GM23338 (cell line): ENCODE measurements around the gene MRC2. TPM values are rescaled to one million over a fixed set of nuclear protein-coding genes. Genes with fewer than 3 reads are reported as not detected.

Experiments
- ATAC-seq: fragments of 200-7000 bp; cut with Tn5 transposase; 3 replicates; pipeline ENCODE4 v1.9.1; 2020
- DNase-seq: peaks from one replicate; pipeline ENCODE4 v3.0.0-alpha.2; 2015; ENCODE audit warnings: low spot score
- H2AFZ ChIP-seq: fragments of 200-600 bp; sonication (generic); 2 replicates; pipeline ENCODE4 v1.8.0; 2016; ENCODE audit warnings: antibody characterized with exemption, mild to moderate bottlenecking, moderate library complexity
- H3F3A ChIP-seq: fragments of 200-600 bp; sonication (generic); replicated peaks from 2 replicates; pipeline ENCODE4 v1.8.0; 2017; ENCODE audit warnings: antibody characterized with exemption, mixed run types, low read depth
- H3K27ac ChIP-seq: fragments of 200-600 bp; sonication (generic); 2 replicates; pipeline ENCODE4 v1.6.1; 2016; ENCODE audit warnings: low read depth
- H3K27me3 ChIP-seq: fragments of 200-600 bp; sonication (generic); 2 replicates; pipeline ENCODE4 v1.8.0; 2016; ENCODE audit warnings: mild to moderate bottlenecking, mixed run types, moderate library complexity; ENCODE audit not compliant: insufficient read depth
- H3K36me3 ChIP-seq: fragments of 200-600 bp; sonication (generic); 2 replicates; pipeline ENCODE4 v1.8.0; 2016; ENCODE audit warnings: mild to moderate bottlenecking; ENCODE audit not compliant: insufficient read depth
- H3K4me1 ChIP-seq: fragments of 200-600 bp; sonication (generic); 2 replicates; pipeline ENCODE4 v1.8.0; 2016; ENCODE audit warnings: mild to moderate bottlenecking, moderate library complexity; ENCODE audit not compliant: insufficient read depth
- H3K4me2 ChIP-seq: fragments of 200-600 bp; sonication (generic); 2 replicates; pipeline ENCODE4 v1.7.1; 2017; ENCODE audit warnings: mixed run types
- H3K4me3 ChIP-seq: fragments of 200-600 bp; sonication (generic); 2 replicates; pipeline ENCODE4 v1.6.1; 2016; ENCODE audit warnings: mixed run types
- H3K79me2 ChIP-seq: fragments of 200-600 bp; sonication (generic); replicated peaks from 2 replicates; pipeline ENCODE4 v1.8.0; 2017; ENCODE audit warnings: mild to moderate bottlenecking; ENCODE audit not compliant: insufficient read depth
- H3K9me2 ChIP-seq: fragments of 200-600 bp; sonication (generic); 2 replicates; pipeline ENCODE4 v1.8.0; 2017; ENCODE audit not compliant: insufficient read depth
- H4K20me1 ChIP-seq: fragments of 200-600 bp; sonication (generic); replicated peaks from 2 replicates; pipeline ENCODE4 v1.8.0; 2017; ENCODE audit warnings: mild to moderate bottlenecking; ENCODE audit not compliant: insufficient read depth
- H3K27ac Mint-ChIP-seq: 2 replicates; pipeline ENCODE4 v1.8.0; 2020; ENCODE audit warnings: inconsistent platforms, mild to moderate bottlenecking, moderate library complexity, mixed read lengths
- H3K27me3 Mint-ChIP-seq: 3 replicates; pipeline ENCODE4 v1.8.0; 2022; ENCODE audit warnings: low read depth, mild to moderate bottlenecking, moderate library complexity, mixed read lengths, inconsistent platforms; ENCODE audit not compliant: insufficient read depth, poor library complexity
- H3K36me3 Mint-ChIP-seq: 3 replicates; pipeline ENCODE4 v1.8.0; 2021; ENCODE audit warnings: low read depth, mild to moderate bottlenecking, inconsistent platforms, moderate library complexity, mixed read lengths
- H3K4me1 Mint-ChIP-seq: 3 replicates; pipeline ENCODE4 v1.8.0; 2020; ENCODE audit warnings: mild to moderate bottlenecking, inconsistent platforms, mixed read lengths
- H3K4me3 Mint-ChIP-seq: 3 replicates; pipeline ENCODE4 v1.8.0; 2021; ENCODE audit warnings: moderate library complexity, mild to moderate bottlenecking, inconsistent platforms, mixed read lengths
- H3K9me3 Mint-ChIP-seq: 3 replicates; pipeline ENCODE4 v1.8.0; 2020; ENCODE audit warnings: moderate library complexity, mild to moderate bottlenecking, inconsistent platforms, mixed read lengths
- CREB1 ChIP-seq: fragments of 250-450 bp; sonication (Bioruptor Pico); IDR thresholded peaks from 2 replicates; pipeline ENCODE4 v1.5.0; 2020; ENCODE audit warnings: low read depth, mild to moderate bottlenecking, moderate library complexity
- EZH2phosphoT487 ChIP-seq: fragments of 200-600 bp; sonication (generic); IDR thresholded peaks from one replicate; pipeline ENCODE4 v1.8.1; 2018; ENCODE audit warnings: antibody characterized with exemption; ENCODE audit not compliant: unreplicated experiment
- POLR2AphosphoS5 ChIP-seq: IDR thresholded peaks from 2 replicates; pipeline ENCODE4 v1.6.1; 2016; ENCODE audit warnings: antibody characterized with exemption, low read depth
- STAT1 ChIP-seq: IDR thresholded peaks from one replicate; pipeline ENCODE4 v1.6.1; 2016; ENCODE audit warnings: antibody characterized with exemption; ENCODE audit not compliant: unreplicated experiment
- ZNF114 ChIP-seq: fragments of 250-450 bp; sonication (Bioruptor Pico); IDR thresholded peaks from 2 replicates; pipeline ENCODE4 v1.5.0; 2020; ENCODE audit warnings: mild to moderate bottlenecking, moderate library complexity
- ZNF331 ChIP-seq: fragments of 250-450 bp; sonication (Bioruptor Pico); IDR thresholded peaks from 2 replicates; pipeline ENCODE4 v1.5.0; 2020; ENCODE audit warnings: low read depth, mild to moderate bottlenecking, moderate library complexity
- polyA plus RNA-seq: library from polyadenylated mRNA; unstranded; fragments of >200 nt; fragmentation: Nextera tagmentation; extraction: Ambion mirVana; gene quantifications from 2 replicates; pipeline ENCODE4 v1.2.1, GENCODE V29; 2016
- total RNA-seq: library from RNA; depleted of rRNA; stranded (reverse); fragments of >200 nt; shearing (Covaris generic); gene quantifications from 2 replicates; pipeline ENCODE4 v1.2.3, GENCODE V29; 2014
- TF ChIP-seq, protein P1 (sequence below), 2 experiments: fragments of 200-600 bp in 1 of 2; sonication (generic) in 1 of 2; conservative IDR thresholded peaks; 2 replicates each; pipeline versions ENCODE4 v1.5.1 to v1.6.1; 2016 to 2017; ENCODE audit warnings: antibody characterized with exemption in 2 of 2, low read depth in 2 of 2, mild to moderate bottlenecking in 2 of 2, moderate library complexity in 1 of 2
- TF ChIP-seq, protein P2 (sequence below): fragments of 250-450 bp; sonication (Bioruptor Pico); IDR thresholded peaks from 2 replicates; pipeline ENCODE4 v1.5.0; 2020; ENCODE audit warnings: mild to moderate bottlenecking, moderate library complexity
- TF ChIP-seq, protein P3 (sequence below): IDR thresholded peaks from 2 replicates; pipeline ENCODE4 v1.6.1; 2016; ENCODE audit warnings: antibody characterized with exemption

The MRC2 gene
- total and polyA plus RNA-seq, 2 experiments from 2014 or later, result 8.0 to 38.6 TPM

DNA sequence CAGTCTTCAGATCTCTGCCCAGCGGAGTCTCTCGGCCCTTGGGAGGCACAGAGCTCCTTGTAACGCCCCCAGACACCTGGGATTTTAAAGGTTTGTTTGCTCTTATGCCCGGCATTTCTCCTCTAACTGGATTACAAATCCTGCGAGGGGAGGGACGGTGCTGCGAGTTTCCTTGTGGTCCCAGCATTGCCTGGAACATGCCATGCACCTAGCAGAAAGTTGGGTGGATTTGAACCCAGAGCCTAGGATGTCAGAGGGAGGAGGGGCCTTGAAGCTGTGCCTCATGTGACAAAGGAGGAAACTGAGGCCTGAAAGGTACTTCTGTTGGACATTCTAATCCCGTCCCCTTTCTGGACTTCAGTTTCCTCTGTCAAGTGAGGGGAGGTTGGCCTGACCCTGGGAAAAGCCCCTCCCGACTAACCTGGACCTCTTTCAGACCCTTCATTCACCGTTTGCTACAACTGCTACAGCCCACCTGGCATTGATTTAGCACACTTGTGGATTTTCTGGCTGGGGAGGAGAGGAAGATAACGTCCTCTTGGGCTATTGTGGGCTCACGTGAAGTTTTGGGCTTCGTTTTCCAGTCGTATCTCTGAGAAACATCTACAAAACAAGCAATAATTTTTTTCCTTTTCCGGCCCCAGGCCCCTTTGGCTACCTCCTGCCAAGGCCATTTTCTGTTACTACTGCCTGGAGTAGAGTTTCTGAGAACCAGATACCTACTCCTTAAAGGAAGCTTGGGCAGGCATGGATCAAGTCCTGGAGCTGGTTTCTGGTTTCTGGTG, 30.9 kb downstream of the MRC2 start:
- H3K9me2 ChIP-seq, result no peaks in the 10 kb centered on the region
- peaks cover 6% of the 10 kb centered on the region for H3K4me1 ChIP-seq
- H3K4me2 ChIP-seq, result no peak overlapping the region
- Mint-ChIP-seq H3K9me3 (peaks cover 9% of the 10 kb centered on the region; the same call in 1 of the 3 replicates), H3K27me3 (peaks cover 14% of the 10 kb centered on the region), H3K36me3 (peaks cover 12% of the 10 kb centered on the region; the same call in 2 of the 3 replicates), H3K4me1 (peaks cover 14% of the 10 kb centered on the region), H3K27ac (no peak overlapping the region), H3K4me3 (no peak overlapping the region)
- H3F3A ChIP-seq, result 0 out of 2 replicates have a peak, but pooled peaks cover 5% of the 10 kb centered on the region
- H4K20me1 ChIP-seq, result no peaks in the 10 kb centered on the region
- no peak overlapping the region for H3K27ac ChIP-seq
- H3K27me3 ChIP-seq, result no peaks in the 10 kb centered on the region
- no peaks in the 10 kb centered on the region for H3K36me3 ChIP-seq
- DNase-seq (no peak), ATAC-seq (no peak)
- no peaks in the 10 kb centered on the region for H3K79me2 ChIP-seq
- H2AFZ ChIP-seq, result no peak overlapping the region
- TF ChIP-seq POLR2AphosphoS5 (no peak), EZH2phosphoT487 (no peak)
- TF ChIP-seq, protein P1, sequence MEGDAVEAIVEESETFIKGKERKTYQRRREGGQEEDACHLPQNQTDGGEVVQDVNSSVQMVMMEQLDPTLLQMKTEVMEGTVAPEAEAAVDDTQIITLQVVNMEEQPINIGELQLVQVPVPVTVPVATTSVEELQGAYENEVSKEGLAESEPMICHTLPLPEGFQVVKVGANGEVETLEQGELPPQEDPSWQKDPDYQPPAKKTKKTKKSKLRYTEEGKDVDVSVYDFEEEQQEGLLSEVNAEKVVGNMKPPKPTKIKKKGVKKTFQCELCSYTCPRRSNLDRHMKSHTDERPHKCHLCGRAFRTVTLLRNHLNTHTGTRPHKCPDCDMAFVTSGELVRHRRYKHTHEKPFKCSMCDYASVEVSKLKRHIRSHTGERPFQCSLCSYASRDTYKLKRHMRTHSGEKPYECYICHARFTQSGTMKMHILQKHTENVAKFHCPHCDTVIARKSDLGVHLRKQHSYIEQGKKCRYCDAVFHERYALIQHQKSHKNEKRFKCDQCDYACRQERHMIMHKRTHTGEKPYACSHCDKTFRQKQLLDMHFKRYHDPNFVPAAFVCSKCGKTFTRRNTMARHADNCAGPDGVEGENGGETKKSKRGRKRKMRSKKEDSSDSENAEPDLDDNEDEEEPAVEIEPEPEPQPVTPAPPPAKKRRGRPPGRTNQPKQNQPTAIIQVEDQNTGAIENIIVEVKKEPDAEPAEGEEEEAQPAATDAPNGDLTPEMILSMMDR (conservative IDR thresholded peaks at IDR 0.05; ENCODE audit: low read depth in 2 of 2), result no peak
- H3K4me3 ChIP-seq, result no peak overlapping the region

DNA sequence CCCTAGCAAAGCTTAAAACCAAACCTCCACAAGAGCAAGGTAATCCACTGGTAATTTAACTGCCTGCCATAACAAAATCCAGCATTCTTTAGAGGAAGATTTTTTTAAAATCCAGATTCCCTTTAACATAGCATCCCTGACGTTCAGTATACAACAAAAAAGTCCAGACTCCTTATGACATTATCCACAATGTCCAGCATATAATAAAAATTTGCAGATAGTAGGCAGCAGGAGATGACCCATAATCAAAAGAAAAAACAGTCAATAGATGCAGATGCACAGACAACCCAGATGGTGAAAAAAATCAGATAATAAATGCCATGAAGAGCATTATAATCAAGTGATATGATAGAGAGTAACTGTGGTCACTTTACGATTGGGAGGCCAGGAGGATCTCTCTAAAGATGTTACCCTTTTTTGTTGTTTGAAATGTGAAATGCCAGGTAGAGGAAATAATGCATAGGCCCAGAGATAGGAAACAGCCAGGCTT, 33.2 kb downstream of the MRC2 start:
- no peak overlapping the region for H3K4me2 ChIP-seq
- no peak overlapping the region for H3K27ac Mint-ChIP-seq
- TF ChIP-seq, protein P2, sequence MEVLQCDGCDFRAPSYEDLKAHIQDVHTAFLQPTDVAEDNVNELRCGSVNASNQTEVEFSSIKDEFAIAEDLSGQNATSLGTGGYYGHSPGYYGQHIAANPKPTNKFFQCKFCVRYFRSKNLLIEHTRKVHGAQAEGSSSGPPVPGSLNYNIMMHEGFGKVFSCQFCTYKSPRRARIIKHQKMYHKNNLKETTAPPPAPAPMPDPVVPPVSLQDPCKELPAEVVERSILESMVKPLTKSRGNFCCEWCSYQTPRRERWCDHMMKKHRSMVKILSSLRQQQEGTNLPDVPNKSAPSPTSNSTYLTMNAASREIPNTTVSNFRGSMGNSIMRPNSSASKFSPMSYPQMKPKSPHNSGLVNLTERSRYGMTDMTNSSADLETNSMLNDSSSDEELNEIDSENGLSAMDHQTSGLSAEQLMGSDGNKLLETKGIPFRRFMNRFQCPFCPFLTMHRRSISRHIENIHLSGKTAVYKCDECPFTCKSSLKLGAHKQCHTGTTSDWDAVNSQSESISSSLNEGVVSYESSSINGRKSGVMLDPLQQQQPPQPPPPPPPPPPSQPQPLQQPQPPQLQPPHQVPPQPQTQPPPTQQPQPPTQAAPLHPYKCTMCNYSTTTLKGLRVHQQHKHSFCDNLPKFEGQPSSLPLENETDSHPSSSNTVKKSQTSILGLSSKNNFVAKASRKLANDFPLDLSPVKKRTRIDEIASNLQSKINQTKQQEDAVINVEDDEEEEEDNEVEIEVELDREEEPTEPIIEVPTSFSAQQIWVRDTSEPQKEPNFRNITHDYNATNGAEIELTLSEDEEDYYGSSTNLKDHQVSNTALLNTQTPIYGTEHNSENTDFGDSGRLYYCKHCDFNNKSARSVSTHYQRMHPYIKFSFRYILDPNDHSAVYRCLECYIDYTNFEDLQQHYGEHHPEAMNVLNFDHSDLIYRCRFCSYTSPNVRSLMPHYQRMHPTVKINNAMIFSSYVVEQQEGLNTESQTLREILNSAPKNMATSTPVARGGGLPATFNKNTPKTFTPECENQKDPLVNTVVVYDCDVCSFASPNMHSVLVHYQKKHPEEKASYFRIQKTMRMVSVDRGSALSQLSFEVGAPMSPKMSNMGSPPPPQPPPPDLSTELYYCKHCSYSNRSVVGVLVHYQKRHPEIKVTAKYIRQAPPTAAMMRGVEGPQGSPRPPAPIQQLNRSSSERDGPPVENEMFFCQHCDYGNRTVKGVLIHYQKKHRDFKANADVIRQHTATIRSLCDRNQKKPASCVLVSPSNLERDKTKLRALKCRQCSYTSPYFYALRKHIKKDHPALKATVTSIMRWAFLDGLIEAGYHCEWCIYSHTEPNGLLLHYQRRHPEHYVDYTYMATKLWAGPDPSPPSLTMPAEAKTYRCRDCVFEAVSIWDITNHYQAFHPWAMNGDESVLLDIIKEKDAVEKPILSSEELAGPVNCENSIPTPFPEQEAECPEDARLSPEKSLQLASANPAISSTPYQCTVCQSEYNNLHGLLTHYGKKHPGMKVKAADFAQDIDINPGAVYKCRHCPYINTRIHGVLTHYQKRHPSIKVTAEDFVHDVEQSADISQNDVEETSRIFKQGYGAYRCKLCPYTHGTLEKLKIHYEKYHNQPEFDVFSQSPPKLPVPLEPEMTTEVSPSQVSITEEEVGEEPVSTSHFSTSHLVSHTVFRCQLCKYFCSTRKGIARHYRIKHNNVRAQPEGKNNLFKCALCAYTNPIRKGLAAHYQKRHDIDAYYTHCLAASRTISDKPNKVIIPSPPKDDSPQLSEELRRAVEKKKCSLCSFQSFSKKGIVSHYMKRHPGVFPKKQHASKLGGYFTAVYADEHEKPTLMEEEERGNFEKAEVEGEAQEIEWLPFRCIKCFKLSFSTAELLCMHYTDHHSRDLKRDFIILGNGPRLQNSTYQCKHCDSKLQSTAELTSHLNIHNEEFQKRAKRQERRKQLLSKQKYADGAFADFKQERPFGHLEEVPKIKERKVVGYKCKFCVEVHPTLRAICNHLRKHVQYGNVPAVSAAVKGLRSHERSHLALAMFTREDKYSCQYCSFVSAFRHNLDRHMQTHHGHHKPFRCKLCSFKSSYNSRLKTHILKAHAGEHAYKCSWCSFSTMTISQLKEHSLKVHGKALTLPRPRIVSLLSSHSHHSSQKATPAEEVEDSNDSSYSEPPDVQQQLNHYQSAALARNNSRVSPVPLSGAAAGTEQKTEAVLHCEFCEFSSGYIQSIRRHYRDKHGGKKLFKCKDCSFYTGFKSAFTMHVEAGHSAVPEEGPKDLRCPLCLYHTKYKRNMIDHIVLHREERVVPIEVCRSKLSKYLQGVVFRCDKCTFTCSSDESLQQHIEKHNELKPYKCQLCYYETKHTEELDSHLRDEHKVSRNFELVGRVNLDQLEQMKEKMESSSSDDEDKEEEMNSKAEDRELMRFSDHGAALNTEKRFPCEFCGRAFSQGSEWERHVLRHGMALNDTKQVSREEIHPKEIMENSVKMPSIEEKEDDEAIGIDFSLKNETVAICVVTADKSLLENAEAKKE (CRISPR knock-in tag), result no peak
- TF ChIP-seq ZNF114 (no peak), EZH2phosphoT487 (no peak), STAT1 (no peak), CREB1 (no peak), ZNF331 (CRISPR knock-in tag) (no peak)
- TF ChIP-seq, protein P3, sequence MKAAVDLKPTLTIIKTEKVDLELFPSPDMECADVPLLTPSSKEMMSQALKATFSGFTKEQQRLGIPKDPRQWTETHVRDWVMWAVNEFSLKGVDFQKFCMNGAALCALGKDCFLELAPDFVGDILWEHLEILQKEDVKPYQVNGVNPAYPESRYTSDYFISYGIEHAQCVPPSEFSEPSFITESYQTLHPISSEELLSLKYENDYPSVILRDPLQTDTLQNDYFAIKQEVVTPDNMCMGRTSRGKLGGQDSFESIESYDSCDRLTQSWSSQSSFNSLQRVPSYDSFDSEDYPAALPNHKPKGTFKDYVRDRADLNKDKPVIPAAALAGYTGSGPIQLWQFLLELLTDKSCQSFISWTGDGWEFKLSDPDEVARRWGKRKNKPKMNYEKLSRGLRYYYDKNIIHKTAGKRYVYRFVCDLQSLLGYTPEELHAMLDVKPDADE, result no peak
- H3K27me3 Mint-ChIP-seq, result peaks cover 10% of the 10 kb centered on the region
- H4K20me1 ChIP-seq, result no peaks in the 10 kb centered on the region
- H3K79me2 ChIP-seq, result no peaks in the 10 kb centered on the region
- no peaks in the 10 kb centered on the region for H3K9me2 ChIP-seq
- H3K36me3 ChIP-seq, result no peaks in the 10 kb centered on the region
- no peak overlapping the region for H3K4me3 ChIP-seq
- peaks cover 9% of the 10 kb centered on the region; the same call in 1 of the 3 replicates for H3K9me3 Mint-ChIP-seq
- peaks cover 5% of the 10 kb centered on the region; the same call in 2 of the 3 replicates for H3K4me1 Mint-ChIP-seq
- no peaks in the 10 kb centered on the region for H3K27me3 ChIP-seq
- ATAC-seq (no peak), DNase-seq (no peak)
- H3F3A ChIP-seq, result no peaks in the 10 kb centered on the region
- no peak overlapping the region for H3K4me3 Mint-ChIP-seq
- no peak overlapping the region for H2AFZ ChIP-seq
- H3K4me1 ChIP-seq, result no peaks in the 10 kb centered on the region
- peaks cover 10% of the 10 kb centered on the region; the same call in 2 of the 3 replicates for H3K36me3 Mint-ChIP-seq
- H3K27ac ChIP-seq, result no peak overlapping the region
